HT-29 (cell line): ENCODE data around the gene ZFAND5. TPM values are rescaled to one million over a fixed set of nuclear protein-coding genes. Genes with fewer than 3 reads are reported as not detected.

Experiments
- DNase-seq: peaks from one replicate; pipeline ENCODE4 v3.0.0-alpha.2; 2015; ENCODE audit warnings: low spot score
- total RNA-seq: library from RNA; depleted of rRNA; stranded (reverse); fragments of >200 nt; shearing (Covaris generic); gene quantifications from 2 replicates; pipeline ENCODE4 v1.2.3, GENCODE V29; 2014; rRNA removed

The ZFAND5 gene
- 204 and 236 TPM in 2 replicates for total RNA-seq

- peak; percentile 98 for DNase-seq
Observed at GRCh38 chr9:72364679-72365524, at the start of gene ZFAND5. ZFAND5 (minus strand) TSS chr9:72365208; CDS start chr9:72360778, 4,430 bp downstream.

GRCh38 chr9:72412483-72413040, 47.6 kb upstream of the ZFAND5 start:
- no peak for DNase-seq

GRCh38 chr9:72410214-72410613, 45.2 kb upstream of the ZFAND5 start:
- DNase-seq, result no peak

- no peak for DNase-seq
Observed at GRCh38 chr9:72407114-72407513, 42.1 kb upstream of the ZFAND5 start.

- no peak for DNase-seq
Observed at GRCh38 chr9:72402744-72403143, 37.7 kb upstream of the ZFAND5 start.

GRCh38 chr9:72401396-72401795, 36.4 kb upstream of the ZFAND5 start:
- DNase-seq, result no peak

GRCh38 chr9:72400866-72401265, 35.9 kb upstream of the ZFAND5 start:
- DNase-seq, result no peak

GRCh38 chr9:72399391-72399790, 34.4 kb upstream of the ZFAND5 start:
- no peak for DNase-seq

GRCh38 chr9:72396247-72397091, 31.5 kb upstream of the ZFAND5 start:
- peak; percentile 68 for DNase-seq

- no peak for DNase-seq
Observed at GRCh38 chr9:72394066-72394465, 29.1 kb upstream of the ZFAND5 start.

GRCh38 chr9:72390907-72391306, 25.9 kb upstream of the ZFAND5 start:
- DNase-seq, result no peak

- DNase-seq, result no peak
Observed at GRCh38 chr9:72386186-72386585, 21.2 kb upstream of the ZFAND5 start.

- no peak for DNase-seq
Observed at GRCh38 chr9:72384710-72385485, 19.9 kb upstream of the ZFAND5 start.

GRCh38 chr9:72383978-72384709, 19.1 kb upstream of the ZFAND5 start:
- DNase-seq, result no peak

GRCh38 chr9:72382405-72382804, 17.4 kb upstream of the ZFAND5 start:
- no peak for DNase-seq

GRCh38 chr9:72377041-72377440, 12.0 kb upstream of the ZFAND5 start:
- DNase-seq, result no peak

- DNase-seq, result no peak
Observed at GRCh38 chr9:72371151-72371550, 6.1 kb upstream of the ZFAND5 start.

- peak; percentile 83 for DNase-seq
Observed at GRCh38 chr9:72365525-72366256, 683 bp upstream of the ZFAND5 start.

GRCh38 chr9:72363908-72364678, 915 bp downstream of the ZFAND5 start:
- DNase-seq, result peak; percentile 38
